ENCODE results near the gene BSND.
"Not testable (repeated sequence)": the region's sequence is repeated elsewhere in the genome, so short reads cannot be mapped to it uniquely, and the experiment has no call there.

Gene BSND

DNA sequence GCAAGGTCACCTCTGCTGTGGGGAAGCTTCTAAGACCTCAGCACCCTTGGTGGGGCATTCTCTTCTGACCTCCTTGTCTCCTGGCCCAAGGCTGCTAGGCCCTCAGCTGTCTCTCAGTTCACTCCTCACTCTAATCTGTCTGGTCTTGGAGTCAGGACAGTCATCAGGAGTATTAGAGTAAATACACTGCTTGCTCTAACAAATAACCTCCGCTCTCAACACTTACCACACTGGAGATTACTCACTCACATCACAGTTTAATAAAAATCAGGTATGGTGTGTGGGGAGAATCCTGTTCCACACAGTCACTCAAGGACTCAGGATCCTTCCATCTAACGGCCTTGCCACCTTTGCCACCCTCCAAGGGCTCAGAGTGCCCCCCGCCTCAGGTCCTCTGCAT, 44.9 kb upstream of the BSND start:
- H3K4me3 ChIP-seq (replicated peaks; ENCODE audit: low read depth, low read length) = no peak overlapping the region
- TF ChIP-seq, protein P1, sequence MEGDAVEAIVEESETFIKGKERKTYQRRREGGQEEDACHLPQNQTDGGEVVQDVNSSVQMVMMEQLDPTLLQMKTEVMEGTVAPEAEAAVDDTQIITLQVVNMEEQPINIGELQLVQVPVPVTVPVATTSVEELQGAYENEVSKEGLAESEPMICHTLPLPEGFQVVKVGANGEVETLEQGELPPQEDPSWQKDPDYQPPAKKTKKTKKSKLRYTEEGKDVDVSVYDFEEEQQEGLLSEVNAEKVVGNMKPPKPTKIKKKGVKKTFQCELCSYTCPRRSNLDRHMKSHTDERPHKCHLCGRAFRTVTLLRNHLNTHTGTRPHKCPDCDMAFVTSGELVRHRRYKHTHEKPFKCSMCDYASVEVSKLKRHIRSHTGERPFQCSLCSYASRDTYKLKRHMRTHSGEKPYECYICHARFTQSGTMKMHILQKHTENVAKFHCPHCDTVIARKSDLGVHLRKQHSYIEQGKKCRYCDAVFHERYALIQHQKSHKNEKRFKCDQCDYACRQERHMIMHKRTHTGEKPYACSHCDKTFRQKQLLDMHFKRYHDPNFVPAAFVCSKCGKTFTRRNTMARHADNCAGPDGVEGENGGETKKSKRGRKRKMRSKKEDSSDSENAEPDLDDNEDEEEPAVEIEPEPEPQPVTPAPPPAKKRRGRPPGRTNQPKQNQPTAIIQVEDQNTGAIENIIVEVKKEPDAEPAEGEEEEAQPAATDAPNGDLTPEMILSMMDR (IDR thresholded peaks at IDR 0.05; ENCODE audit: low read depth, low read length, missing control alignments) = no peak
- no peak for DNase-seq (ENCODE audit: extremely low read depth, low read depth)

DNA sequence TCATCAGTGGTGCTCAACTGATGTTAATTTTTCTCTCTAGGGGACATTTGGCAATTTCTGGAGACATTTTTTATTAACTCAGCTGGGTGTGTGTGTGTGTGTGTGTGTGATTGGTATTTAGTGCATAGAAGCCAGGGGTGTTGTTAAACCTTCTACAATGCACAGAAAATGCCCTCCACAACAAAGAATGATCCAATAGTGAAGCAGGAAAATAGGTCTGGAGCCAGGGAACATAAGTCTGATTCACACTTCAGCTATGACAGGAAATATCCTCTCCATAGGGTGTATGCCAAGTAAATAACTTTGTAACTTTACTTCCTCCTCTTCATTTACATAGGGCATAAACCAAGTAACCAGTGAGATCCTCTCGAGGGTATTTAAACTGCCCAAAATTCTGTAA, 43.4 kb upstream of the BSND start:
- TF ChIP-seq, protein P1 (IDR thresholded peaks at IDR 0.05; ENCODE audit: low read depth, low read length, missing control alignments) = no peak
- DNase-seq (ENCODE audit: extremely low read depth, low read depth) = no peak
- no peak overlapping the region for H3K4me3 ChIP-seq (replicated peaks; ENCODE audit: low read depth, low read length)

DNA sequence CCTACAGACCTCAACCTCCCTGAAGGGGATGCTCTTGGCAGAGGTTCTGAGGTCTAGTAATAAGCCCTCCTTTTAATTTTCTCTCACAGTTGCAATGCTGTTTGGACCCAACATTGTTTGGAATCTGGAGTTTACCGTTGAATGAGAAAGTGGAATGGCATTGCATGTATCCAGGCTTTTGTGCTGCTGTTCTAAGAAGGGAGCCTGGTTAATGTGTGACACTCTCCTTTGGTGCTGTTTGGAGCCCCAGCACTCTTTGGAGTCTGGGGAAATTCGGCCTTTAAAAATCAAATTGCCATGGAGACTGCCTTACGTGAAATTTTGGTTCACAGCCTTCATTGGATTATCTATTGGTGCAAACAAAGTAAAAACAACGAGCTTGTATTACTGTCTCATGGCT, 42.0 kb upstream of the BSND start:
- no peak for DNase-seq (ENCODE audit: extremely low read depth, low read depth)
- TF ChIP-seq, protein P1 (IDR thresholded peaks at IDR 0.05; ENCODE audit: low read depth, low read length, missing control alignments) = no peak

DNA sequence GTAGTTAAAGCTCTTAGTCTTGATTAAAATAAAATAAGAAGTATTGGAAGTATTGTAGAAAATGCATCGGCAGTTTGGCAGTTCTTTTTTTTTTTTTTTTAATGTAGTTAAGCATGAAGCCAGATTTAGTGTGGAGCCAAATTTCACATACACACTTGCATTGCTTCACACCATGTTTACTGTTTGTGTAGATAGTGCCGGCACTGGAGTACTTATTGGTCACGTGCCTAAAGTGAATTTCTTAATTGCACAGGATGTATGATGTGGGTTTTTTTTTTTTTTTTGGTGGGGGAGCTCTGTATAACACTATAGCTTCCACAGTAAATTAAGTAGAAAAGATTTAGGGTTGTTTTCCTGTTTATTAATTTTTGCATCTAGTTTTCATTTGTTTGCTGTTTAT, 39.5 kb upstream of the BSND start:
- DNase-seq (ENCODE audit: extremely low read depth, low read depth) = no peak
- TF ChIP-seq, protein P1 (IDR thresholded peaks at IDR 0.05; ENCODE audit: low read depth, low read length, missing control alignments) = no peak
- no peak overlapping the region for H3K4me3 ChIP-seq (replicated peaks; ENCODE audit: low read depth, low read length)

More for the DNA sequence above, 42.0 kb upstream of the BSND start:
- no peak overlapping the region for H3K4me3 ChIP-seq (replicated peaks; ENCODE audit: low read depth, low read length)

DNA sequence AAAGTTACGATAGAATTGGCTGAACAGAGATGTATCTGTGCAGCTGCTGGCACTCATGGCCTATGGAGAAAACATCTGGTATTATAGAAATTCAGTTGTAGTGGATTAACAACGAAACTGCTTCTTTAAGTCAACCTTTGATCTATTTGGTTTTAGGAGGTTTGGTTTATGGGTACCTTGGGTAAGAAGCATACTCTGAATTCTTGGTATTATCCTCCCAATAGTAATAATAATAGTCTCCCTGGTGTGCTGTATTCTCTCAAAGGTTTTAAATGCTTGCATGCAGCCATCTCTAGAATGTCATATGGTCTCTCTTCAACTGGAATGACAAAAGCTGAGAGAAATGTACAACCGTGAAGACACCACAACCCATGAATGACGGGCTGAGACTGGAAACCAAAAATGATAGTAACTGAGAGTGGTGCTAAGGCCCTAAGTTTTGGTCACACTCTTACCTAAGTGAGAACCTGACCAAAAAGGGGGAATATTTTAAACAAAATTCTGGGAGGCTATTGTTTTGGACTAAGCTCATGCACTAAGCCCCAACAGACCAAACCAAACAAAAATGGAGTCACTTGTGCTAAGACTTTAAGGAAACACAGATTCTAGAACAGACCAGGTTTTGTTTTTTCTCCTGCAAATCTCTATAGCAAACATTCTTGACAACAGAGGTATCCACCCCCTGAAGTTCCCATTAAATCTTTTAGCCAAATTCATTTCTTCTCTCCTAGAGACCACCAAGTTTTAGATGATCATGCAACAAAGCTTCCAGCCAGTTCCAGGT, 35.9 kb upstream of the BSND start:
- no peak for DNase-seq (ENCODE audit: extremely low read depth, low read depth)
- TF ChIP-seq, protein P1 (IDR thresholded peaks at IDR 0.05; ENCODE audit: low read depth, low read length, missing control alignments) = no peak
- H3K4me3 ChIP-seq (replicated peaks; ENCODE audit: low read depth, low read length) = no peak overlapping the region

DNA sequence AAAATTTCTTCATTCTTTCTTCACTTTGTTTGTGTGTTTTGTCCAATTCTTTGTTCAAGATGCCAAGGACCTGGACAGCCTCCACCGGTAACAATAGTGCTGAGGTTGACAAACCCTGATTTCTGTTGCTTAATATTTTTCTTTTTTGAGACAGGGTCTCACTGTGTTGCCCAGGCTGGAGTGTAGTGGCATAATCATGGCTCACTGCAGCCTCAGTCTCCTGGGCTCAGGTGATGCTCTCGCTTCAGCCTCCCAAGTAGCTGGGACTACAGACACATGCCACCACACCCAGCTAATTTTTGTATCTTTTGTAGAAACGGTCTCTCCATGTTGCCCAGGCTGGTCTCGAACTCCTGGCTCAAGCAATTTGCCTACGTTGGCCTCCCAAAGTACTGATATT, 34.9 kb upstream of the BSND start:
- DNase-seq (ENCODE audit: extremely low read depth, low read depth) = not testable (repeated sequence)

DNA sequence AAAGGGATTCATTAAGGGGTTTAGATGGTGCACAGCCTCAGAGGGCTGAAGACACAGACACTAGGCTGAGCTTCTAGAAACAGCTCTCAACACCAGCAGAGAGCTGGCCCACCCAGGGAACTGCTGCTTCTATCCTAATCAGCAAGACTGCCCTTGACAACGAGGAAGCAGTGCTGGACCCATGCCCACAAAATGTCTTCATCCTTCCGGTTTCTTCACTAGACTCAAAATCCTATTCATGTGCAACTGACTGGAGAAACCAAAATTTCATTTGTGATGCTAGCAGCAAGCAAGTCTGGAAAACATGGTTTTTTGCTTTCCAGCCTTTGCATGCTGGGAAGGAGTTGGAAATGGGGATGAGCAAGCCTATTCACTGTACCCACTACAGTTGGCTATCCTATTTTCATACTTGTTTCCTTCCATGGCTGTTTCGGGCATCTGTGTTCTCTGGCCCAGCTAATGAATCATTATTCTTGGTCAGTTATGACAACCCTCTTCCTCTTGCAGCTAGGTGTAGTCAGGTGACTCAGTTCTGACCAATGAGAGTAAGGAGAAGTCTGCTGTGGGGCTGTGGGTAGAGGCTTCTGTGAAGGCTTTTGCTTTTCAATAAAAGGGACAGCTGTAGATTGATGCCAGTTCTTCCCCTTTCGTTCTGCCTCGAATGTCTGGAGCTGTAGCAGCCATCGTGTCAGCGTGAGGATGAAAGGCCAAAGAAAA, 33.0 kb upstream of the BSND start:
- no peak for DNase-seq (ENCODE audit: extremely low read depth, low read depth)

More for the DNA sequence above, 34.9 kb upstream of the BSND start:
- not testable (repeated sequence) for H3K4me3 ChIP-seq (replicated peaks; ENCODE audit: low read depth, low read length)

More for the DNA sequence above, 33.0 kb upstream of the BSND start:
- H3K4me3 ChIP-seq (replicated peaks; ENCODE audit: low read depth, low read length) = no peak overlapping the region
- TF ChIP-seq, protein P1 (IDR thresholded peaks at IDR 0.05; ENCODE audit: low read depth, low read length, missing control alignments) = no peak

All from HFF-Myc (cell line).